Measurements from ENCODE around the gene TUBB1. TPM values are rescaled to one million over a fixed set of nuclear protein-coding genes. Genes with fewer than 3 reads are reported as not detected.

The TUBB1 gene
- total and polyA plus RNA-seq, 2 of the 4 experiments (the other 2 are of a cell fraction): not detected

DNA sequence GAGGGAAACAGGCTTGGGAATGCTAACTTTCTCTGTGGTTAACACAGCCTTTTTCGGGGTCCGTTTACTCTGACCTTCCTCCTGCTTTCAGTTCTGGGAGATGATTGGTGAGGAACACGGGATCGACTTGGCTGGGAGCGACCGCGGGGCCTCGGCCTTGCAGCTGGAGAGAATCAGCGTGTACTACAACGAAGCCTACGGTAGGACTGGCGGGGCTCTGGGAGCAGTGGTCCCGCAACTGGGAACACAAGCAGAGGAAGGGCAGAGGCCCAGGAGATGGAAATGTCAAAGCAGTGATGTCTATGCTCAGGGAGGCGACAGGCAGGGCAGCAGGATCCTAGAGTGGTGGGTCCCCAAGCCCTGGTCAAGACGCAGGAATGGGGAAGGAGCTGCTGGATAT is 3.5 kb downstream of the TUBB1 start:
- ATAC-seq (ENCODE audit: low read depth): no peak
- H3K79me1 ChIP-seq (ENCODE audit: low read depth in 1 of 2, low read length in 2 of 2): peaks cover 6 to 56% of the 10 kb centered on the region in 2 experiments; a peak in 3 of 4 replicates
- no peak overlapping the region for H2BK20ac ChIP-seq (ENCODE audit: low read depth, low read length)
- no peak overlapping the region for H4K5ac ChIP-seq (ENCODE audit: low read depth, low read length)
- peaks cover 31% of the 10 kb centered on the region for H3K36me3 ChIP-seq (ENCODE audit: control insufficient read depth, insufficient read depth, low read length)
- H3K14ac ChIP-seq (replicated peaks; ENCODE audit: low read depth, low read length): no peak overlapping the region
- no peak overlapping the region for H3K56ac ChIP-seq (ENCODE audit: extremely low read depth, insufficient read depth, low read length)
- no peak overlapping the region for H3K23ac ChIP-seq (ENCODE audit: low read depth, low read length)
- H3K27ac ChIP-seq (ENCODE audit: insufficient read depth, low read length): no peak overlapping the region
- H2AFZ ChIP-seq (replicated peaks; ENCODE audit: low read length, poor library complexity): peak overlapping the region; percentile 37
- no peaks in the 10 kb centered on the region for H3K27me3 ChIP-seq (ENCODE audit: control insufficient read depth, insufficient read depth, low read length)
- no peak overlapping the region for H4K91ac ChIP-seq (ENCODE audit: insufficient read depth, low read depth, low read length)
- POLR2A ChIA-PET (ENCODE audit: unreplicated experiment): no interaction called here
- BruUV-seq (replicated peaks): no TSS peak
- dilution Hi-C loops (cut with HindIII; ENCODE audit: low sequenced_read_pairs, unreplicated experiment) (no loop called here), in situ Hi-C loops (cut with MboI; ENCODE audit: low sequenced_read_pairs) (loop anchor here (10.0 kb wide), 1 partner anchor 118 kb away; no protein-coding TSS in a partner anchor), intact Hi-C loops (cut with micrococcal nuclease) (no loop called here)
- H4K20me1 ChIP-seq (ENCODE audit: insufficient read depth, low read length): peaks cover 38% of the 10 kb centered on the region
- H3K4ac ChIP-seq (ENCODE audit: low read depth, low read length): no peak overlapping the region
- peaks cover 14% of the 10 kb centered on the region for H3K9me1 ChIP-seq (ENCODE audit: insufficient read depth, low read length)
- no peak overlapping the region for H2AK5ac ChIP-seq (ENCODE audit: low read depth, low read length)
- whole genome bisulfite sequencing, 2 experiments (ENCODE audit: extremely low coverage in 2 of 2, insufficient read length in 1 of 2): 100% methylated on average over 9 of the region's 15 CpGs; no CpG with 5 or more reads in 1 of the 2 experiments
- DNase-seq: no peak
- peaks cover 4% of the 10 kb centered on the region; the same call in 1 of the 2 replicates for H3K4me1 ChIP-seq (ENCODE audit: control insufficient read depth, insufficient read depth, low read length)
- H4K8ac ChIP-seq (ENCODE audit: low read depth in 2 of 2, low read length in 2 of 2): no peak overlapping the region; a peak in 1 of 4 replicates
- no peak overlapping the region for H3K9ac ChIP-seq (ENCODE audit: low read depth, low read length)
- no peak overlapping the region for H3K4me3 ChIP-seq (ENCODE audit: insufficient read depth, low read depth, low read length)
- no peak for TF ChIP-seq RAD21 (IDR thresholded peaks at IDR 0.05; ENCODE audit: low read length)
- no peak for TF ChIP-seq POLR2A (IDR thresholded peaks at IDR 0.05; ENCODE audit: low read depth, low read length)
- no peak for TF ChIP-seq MAZ (IDR thresholded peaks at IDR 0.05; ENCODE audit: borderline replicate concordance, low read depth, low read length)
- TF ChIP-seq, protein P1, sequence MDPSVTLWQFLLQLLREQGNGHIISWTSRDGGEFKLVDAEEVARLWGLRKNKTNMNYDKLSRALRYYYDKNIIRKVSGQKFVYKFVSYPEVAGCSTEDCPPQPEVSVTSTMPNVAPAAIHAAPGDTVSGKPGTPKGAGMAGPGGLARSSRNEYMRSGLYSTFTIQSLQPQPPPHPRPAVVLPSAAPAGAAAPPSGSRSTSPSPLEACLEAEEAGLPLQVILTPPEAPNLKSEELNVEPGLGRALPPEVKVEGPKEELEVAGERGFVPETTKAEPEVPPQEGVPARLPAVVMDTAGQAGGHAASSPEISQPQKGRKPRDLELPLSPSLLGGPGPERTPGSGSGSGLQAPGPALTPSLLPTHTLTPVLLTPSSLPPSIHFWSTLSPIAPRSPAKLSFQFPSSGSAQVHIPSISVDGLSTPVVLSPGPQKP (IDR thresholded peaks at IDR 0.05; ENCODE audit: borderline replicate concordance, low read depth, low read length): no peak
- TF ChIP-seq FOS (IDR thresholded peaks at IDR 0.05; ENCODE audit: low read depth, low read length): no peak
- TF ChIP-seq CHD1 (IDR thresholded peaks at IDR 0.05; ENCODE audit: low read depth, low read length): no peak
- TF ChIP-seq MAFK (IDR thresholded peaks at IDR 0.05; ENCODE audit: low read depth, low read length): no peak
- TF ChIP-seq BHLHE40 (IDR thresholded peaks at IDR 0.05; ENCODE audit: low read depth, low read length): no peak
- TF ChIP-seq RCOR1 (IDR thresholded peaks at IDR 0.05; ENCODE audit: insufficient replicate concordance, low read length): no peak
- TF ChIP-seq CEBPB (IDR thresholded peaks at IDR 0.05; ENCODE audit: low read depth, low read length): no peak
- no peak for TF ChIP-seq NFE2L2 (IDR thresholded peaks at IDR 0.05; ENCODE audit: low read depth, low read length)
- TF ChIP-seq, protein P2, sequence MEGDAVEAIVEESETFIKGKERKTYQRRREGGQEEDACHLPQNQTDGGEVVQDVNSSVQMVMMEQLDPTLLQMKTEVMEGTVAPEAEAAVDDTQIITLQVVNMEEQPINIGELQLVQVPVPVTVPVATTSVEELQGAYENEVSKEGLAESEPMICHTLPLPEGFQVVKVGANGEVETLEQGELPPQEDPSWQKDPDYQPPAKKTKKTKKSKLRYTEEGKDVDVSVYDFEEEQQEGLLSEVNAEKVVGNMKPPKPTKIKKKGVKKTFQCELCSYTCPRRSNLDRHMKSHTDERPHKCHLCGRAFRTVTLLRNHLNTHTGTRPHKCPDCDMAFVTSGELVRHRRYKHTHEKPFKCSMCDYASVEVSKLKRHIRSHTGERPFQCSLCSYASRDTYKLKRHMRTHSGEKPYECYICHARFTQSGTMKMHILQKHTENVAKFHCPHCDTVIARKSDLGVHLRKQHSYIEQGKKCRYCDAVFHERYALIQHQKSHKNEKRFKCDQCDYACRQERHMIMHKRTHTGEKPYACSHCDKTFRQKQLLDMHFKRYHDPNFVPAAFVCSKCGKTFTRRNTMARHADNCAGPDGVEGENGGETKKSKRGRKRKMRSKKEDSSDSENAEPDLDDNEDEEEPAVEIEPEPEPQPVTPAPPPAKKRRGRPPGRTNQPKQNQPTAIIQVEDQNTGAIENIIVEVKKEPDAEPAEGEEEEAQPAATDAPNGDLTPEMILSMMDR (conservative IDR thresholded peaks at IDR 0.05; ENCODE audit: low read depth, low read length): no peak
- TF ChIP-seq USF2 (IDR thresholded peaks at IDR 0.05; ENCODE audit: low read depth, low read length): no peak
- TF ChIP-seq SMC3 (IDR thresholded peaks at IDR 0.05; ENCODE audit: low read depth, low read length): no peak
- no peak for TF ChIP-seq MXI1 (IDR thresholded peaks at IDR 0.05; ENCODE audit: borderline replicate concordance, low read depth, low read length)
- TF ChIP-seq RFX5 (IDR thresholded peaks at IDR 0.05; ENCODE audit: low read depth, low read length): no peak
- no peak overlapping the region for H3K18ac ChIP-seq (ENCODE audit: low read depth, low read length)
- CTCF ChIA-PET: no interaction called here
- no peak overlapping the region for H2AK9ac ChIP-seq (replicated peaks; ENCODE audit: low read depth, low read length, poor library complexity)
- H2BK5ac ChIP-seq (ENCODE audit: low read depth, low read length, poor library complexity, severe bottlenecking): no peak overlapping the region
- H3K9me3 ChIP-seq (ENCODE audit: control insufficient read depth, insufficient read depth, low read length): no peaks in the 10 kb centered on the region
- no peak overlapping the region for H2BK15ac ChIP-seq (ENCODE audit: low read depth, low read length)
- no peak overlapping the region for H3K4me2 ChIP-seq (ENCODE audit: low read depth, low read length)
- no peak overlapping the region for H2BK120ac ChIP-seq (ENCODE audit: low read depth, low read length)

All from IMR-90 (cell line).